SK-N-SH treated with all-trans-retinoic acid at 6 μM for 48 hours (cell line): ENCODE data around the gene OAS1.

Source experiments
- ARNTL ChIP-seq: fragments of 450-650 bp; formaldehyde crosslinking; IDR thresholded peaks from 2 replicates; pipeline ENCODE4 v1.5.0; 2020; ENCODE audit warnings: low read depth, mild to moderate bottlenecking, moderate library complexity, borderline replicate concordance
- BACH2 ChIP-seq: fragments of 250-450 bp; sonication (Bioruptor Pico); IDR thresholded peaks from 2 replicates; pipeline ENCODE4 v1.9.0; 2021; ENCODE audit warnings: mild to moderate bottlenecking, borderline replicate concordance
- CSRNP3 ChIP-seq: fragments of 250-450 bp; sonication (Bioruptor Pico); IDR thresholded peaks from 2 replicates; pipeline ENCODE4 v1.5.1; 2021; ENCODE audit warnings: mild to moderate bottlenecking, moderate library complexity
- PATZ1 ChIP-seq: fragments of 250-450 bp; sonication (Bioruptor Pico); IDR thresholded peaks from 2 replicates; pipeline ENCODE4 v1.8.0; 2020; ENCODE audit warnings: mild to moderate bottlenecking, moderate library complexity, borderline replicate concordance
- PPARA ChIP-seq: fragments of 250-450 bp; sonication (Bioruptor Pico); IDR thresholded peaks from 2 replicates; pipeline ENCODE4 v1.5.0; 2020; ENCODE audit warnings: mild to moderate bottlenecking, borderline replicate concordance
- RARB ChIP-seq: fragments of 250-450 bp; sonication (Bioruptor Pico); IDR thresholded peaks from 2 replicates; pipeline ENCODE4 v1.8.0; 2021; ENCODE audit warnings: mild to moderate bottlenecking, moderate library complexity
- TCF4 ChIP-seq: fragments of 250-450 bp; sonication (Bioruptor Pico); IDR thresholded peaks from 2 replicates; pipeline ENCODE4 v1.8.0; 2021; ENCODE audit warnings: mild to moderate bottlenecking, moderate library complexity, borderline replicate concordance
- TOX ChIP-seq: fragments of 250-450 bp; sonication (Bioruptor Pico); IDR thresholded peaks from 2 replicates; pipeline ENCODE4 v1.8.0; 2021; ENCODE audit warnings: mild to moderate bottlenecking, moderate library complexity, borderline replicate concordance
- ZFP30 ChIP-seq: fragments of 450-650 bp; formaldehyde crosslinking; IDR thresholded peaks from 2 replicates; pipeline ENCODE4 v1.5.0; 2022; ENCODE audit warnings: mild to moderate bottlenecking, moderate library complexity
- ZNF565 ChIP-seq: fragments of 450-650 bp; formaldehyde crosslinking; conservative IDR thresholded peaks from 2 replicates; pipeline ENCODE4 v1.5.0; 2020; ENCODE audit warnings: low read depth, mild to moderate bottlenecking, moderate library complexity
- TF ChIP-seq, protein P1 (sequence below): fragments of 250-450 bp; sonication (Bioruptor Pico); IDR thresholded peaks from 2 replicates; pipeline ENCODE4 v1.5.0; 2020; ENCODE audit warnings: mild to moderate bottlenecking, moderate library complexity

GRCh38 chr12:112964067-112964670 is 57.4 kb downstream of the OAS1 start:
- TF ChIP-seq PATZ1 (CRISPR knock-in tag) (no peak), ZNF565 (CRISPR knock-in tag) (no peak), CSRNP3 (CRISPR knock-in tag) (no peak), ZFP30 (no peak), TCF4 (CRISPR knock-in tag) (no peak), TOX (CRISPR knock-in tag) (no peak), PPARA (CRISPR knock-in tag) (no peak), RARB (CRISPR knock-in tag) (no peak), BACH2 (CRISPR knock-in tag) (no peak), ARNTL (CRISPR knock-in tag) (no peak)
- TF ChIP-seq, protein P1, sequence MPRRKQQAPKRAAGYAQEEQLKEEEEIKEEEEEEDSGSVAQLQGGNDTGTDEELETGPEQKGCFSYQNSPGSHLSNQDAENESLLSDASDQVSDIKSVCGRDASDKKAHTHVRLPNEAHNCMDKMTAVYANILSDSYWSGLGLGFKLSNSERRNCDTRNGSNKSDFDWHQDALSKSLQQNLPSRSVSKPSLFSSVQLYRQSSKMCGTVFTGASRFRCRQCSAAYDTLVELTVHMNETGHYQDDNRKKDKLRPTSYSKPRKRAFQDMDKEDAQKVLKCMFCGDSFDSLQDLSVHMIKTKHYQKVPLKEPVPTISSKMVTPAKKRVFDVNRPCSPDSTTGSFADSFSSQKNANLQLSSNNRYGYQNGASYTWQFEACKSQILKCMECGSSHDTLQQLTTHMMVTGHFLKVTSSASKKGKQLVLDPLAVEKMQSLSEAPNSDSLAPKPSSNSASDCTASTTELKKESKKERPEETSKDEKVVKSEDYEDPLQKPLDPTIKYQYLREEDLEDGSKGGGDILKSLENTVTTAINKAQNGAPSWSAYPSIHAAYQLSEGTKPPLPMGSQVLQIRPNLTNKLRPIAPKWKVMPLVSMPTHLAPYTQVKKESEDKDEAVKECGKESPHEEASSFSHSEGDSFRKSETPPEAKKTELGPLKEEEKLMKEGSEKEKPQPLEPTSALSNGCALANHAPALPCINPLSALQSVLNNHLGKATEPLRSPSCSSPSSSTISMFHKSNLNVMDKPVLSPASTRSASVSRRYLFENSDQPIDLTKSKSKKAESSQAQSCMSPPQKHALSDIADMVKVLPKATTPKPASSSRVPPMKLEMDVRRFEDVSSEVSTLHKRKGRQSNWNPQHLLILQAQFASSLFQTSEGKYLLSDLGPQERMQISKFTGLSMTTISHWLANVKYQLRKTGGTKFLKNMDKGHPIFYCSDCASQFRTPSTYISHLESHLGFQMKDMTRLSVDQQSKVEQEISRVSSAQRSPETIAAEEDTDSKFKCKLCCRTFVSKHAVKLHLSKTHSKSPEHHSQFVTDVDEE (CRISPR knock-in tag), result no peak
